22Rv1 (cell line): ENCODE data around the gene ARHGEF17.

Experiments used
- CTCF ChIP-seq: fragments of 450-650 bp; IDR thresholded peaks from 2 replicates; pipeline ENCODE4 v1.5.1; 2017; ENCODE audit warnings: mild to moderate bottlenecking
- ZFX ChIP-seq: fragments of 450-650 bp; IDR thresholded peaks from 2 replicates; pipeline ENCODE4 v1.6.1; 2017; ENCODE audit warnings: antibody characterized with exemption, borderline replicate concordance

GRCh38 chr11:73308003-73308960 lies at the start of gene ARHGEF17:
- TF ChIP-seq ZFX (no peak), CTCF (no peak)
